ENCODE data around the gene P2RX7.

Gene P2RX7

GRCh38 chr12:121167232-121167820 is 34.6 kb downstream of the P2RX7 start:
- no peaks in the 10 kb centered on the region for H3K79me2 ChIP-seq
- H3K4me2 ChIP-seq (ENCODE audit: low read length) = no peak overlapping the region
- H3K27ac ChIP-seq = no peak overlapping the region
- no peaks in the 10 kb centered on the region for H3K9me3 ChIP-seq (ENCODE audit: control insufficient read depth, low read length)
- no peak overlapping the region for H3K9ac ChIP-seq
- no peak for TF ChIP-seq CTCF (IDR thresholded peaks at IDR 0.05)
- no peaks in the 10 kb centered on the region for H3K36me3 ChIP-seq (ENCODE audit: control insufficient read depth, insufficient read depth, low read length)
- H2AFZ ChIP-seq = no peak overlapping the region
- H3K4me3 ChIP-seq (ENCODE audit: low read depth, low read length) = no peak overlapping the region
- H3K4me1 ChIP-seq = no peaks in the 10 kb centered on the region
- no peaks in the 10 kb centered on the region for H3K27me3 ChIP-seq (ENCODE audit: control insufficient read depth, insufficient read depth, low read length)

- Histone ChIP-seq H3K27ac (no peak overlapping the region), H3K36me3 (ENCODE audit: control insufficient read depth, insufficient read depth, low read length) (no peaks in the 10 kb centered on the region), H2AFZ (no peak overlapping the region), H3K4me3 (ENCODE audit: low read depth, low read length) (no peak overlapping the region), H3K9me3 (ENCODE audit: control insufficient read depth, low read length) (no peaks in the 10 kb centered on the region), H3K4me2 (ENCODE audit: low read length) (no peak overlapping the region), H3K9ac (no peak overlapping the region), H3K79me2 (no peaks in the 10 kb centered on the region), H3K4me1 (no peaks in the 10 kb centered on the region), H3K27me3 (ENCODE audit: control insufficient read depth, insufficient read depth, low read length) (no peaks in the 10 kb centered on the region)
- no peak for TF ChIP-seq CTCF (IDR thresholded peaks at IDR 0.05)
Measured at GRCh38 chr12:121167951-121168350, 35.3 kb downstream of the P2RX7 start.

GRCh38 chr12:121170151-121170550 is 37.5 kb downstream of the P2RX7 start:
- no peak overlapping the region for H3K4me2 ChIP-seq (ENCODE audit: low read length)
- no peak overlapping the region for H3K27ac ChIP-seq
- H3K4me3 ChIP-seq (ENCODE audit: low read depth, low read length) = no peak overlapping the region
- no peak overlapping the region for H2AFZ ChIP-seq
- H3K36me3 ChIP-seq (ENCODE audit: control insufficient read depth, insufficient read depth, low read length) = no peaks in the 10 kb centered on the region
- H3K9ac ChIP-seq = no peak overlapping the region
- no peak for TF ChIP-seq CTCF (IDR thresholded peaks at IDR 0.05)
- H3K27me3 ChIP-seq (ENCODE audit: control insufficient read depth, insufficient read depth, low read length) = no peaks in the 10 kb centered on the region
- H3K9me3 ChIP-seq (ENCODE audit: control insufficient read depth, low read length) = no peaks in the 10 kb centered on the region
- H3K4me1 ChIP-seq = no peaks in the 10 kb centered on the region
- H3K79me2 ChIP-seq = no peaks in the 10 kb centered on the region

- TF ChIP-seq CTCF (IDR thresholded peaks at IDR 0.05) = no peak
- Histone ChIP-seq H3K4me3 (ENCODE audit: low read depth, low read length) (no peak overlapping the region), H3K27ac (no peak overlapping the region), H2AFZ (no peak overlapping the region), H3K9ac (no peak overlapping the region), H3K36me3 (ENCODE audit: control insufficient read depth, insufficient read depth, low read length) (no peaks in the 10 kb centered on the region), H3K4me1 (no peaks in the 10 kb centered on the region), H3K27me3 (ENCODE audit: control insufficient read depth, insufficient read depth, low read length) (no peaks in the 10 kb centered on the region), H3K4me2 (ENCODE audit: low read length) (no peak overlapping the region), H3K9me3 (ENCODE audit: control insufficient read depth, low read length) (no peaks in the 10 kb centered on the region), H3K79me2 (no peaks in the 10 kb centered on the region)
Measured at GRCh38 chr12:121170611-121171260, 38.1 kb downstream of the P2RX7 start.

- Histone ChIP-seq H3K4me3 (ENCODE audit: low read depth, low read length) (no peak overlapping the region), H3K27ac (no peak overlapping the region), H3K9ac (no peak overlapping the region), H3K36me3 (ENCODE audit: control insufficient read depth, insufficient read depth, low read length) (no peaks in the 10 kb centered on the region), H3K4me1 (no peaks in the 10 kb centered on the region), H3K27me3 (ENCODE audit: control insufficient read depth, insufficient read depth, low read length) (no peaks in the 10 kb centered on the region), H2AFZ (no peak overlapping the region), H3K4me2 (ENCODE audit: low read length) (no peak overlapping the region), H3K79me2 (no peaks in the 10 kb centered on the region), H3K9me3 (ENCODE audit: control insufficient read depth, low read length) (no peaks in the 10 kb centered on the region)
- TF ChIP-seq CTCF (IDR thresholded peaks at IDR 0.05) = no peak
Measured at GRCh38 chr12:121172145-121172544, 39.5 kb downstream of the P2RX7 start.

Measured in parathyroid adenoma (tissue), 2 donors.